SK-N-SH treated with all-trans-retinoic acid at 6 μM for 48 hours (cell line): ENCODE results near the gene NALF2.

ENCODE experiments used
- ESRRG ChIP-seq: fragments of 250-450 bp; sonication (Bioruptor Pico); IDR thresholded peaks from 2 replicates; pipeline ENCODE4 v1.6.1; 2021; ENCODE audit warnings: mild to moderate bottlenecking
- ISL1 ChIP-seq: fragments of 250-450 bp; sonication (Bioruptor Pico); IDR thresholded peaks from 2 replicates; pipeline ENCODE4 v2.1.2; 2022; ENCODE audit warnings: mild to moderate bottlenecking, moderate library complexity
- ZFP3 ChIP-seq: fragments of 250-450 bp; sonication (Bioruptor Pico); IDR thresholded peaks from 2 replicates; pipeline ENCODE4 v1.5.0; 2020; ENCODE audit warnings: mild to moderate bottlenecking, moderate library complexity
- TF ChIP-seq, protein P1 (sequence below): fragments of 250-450 bp; sonication (Bioruptor Pico); IDR thresholded peaks from 2 replicates; pipeline ENCODE4 v1.8.0; 2020; ENCODE audit warnings: mild to moderate bottlenecking, moderate library complexity, borderline replicate concordance

DNA sequence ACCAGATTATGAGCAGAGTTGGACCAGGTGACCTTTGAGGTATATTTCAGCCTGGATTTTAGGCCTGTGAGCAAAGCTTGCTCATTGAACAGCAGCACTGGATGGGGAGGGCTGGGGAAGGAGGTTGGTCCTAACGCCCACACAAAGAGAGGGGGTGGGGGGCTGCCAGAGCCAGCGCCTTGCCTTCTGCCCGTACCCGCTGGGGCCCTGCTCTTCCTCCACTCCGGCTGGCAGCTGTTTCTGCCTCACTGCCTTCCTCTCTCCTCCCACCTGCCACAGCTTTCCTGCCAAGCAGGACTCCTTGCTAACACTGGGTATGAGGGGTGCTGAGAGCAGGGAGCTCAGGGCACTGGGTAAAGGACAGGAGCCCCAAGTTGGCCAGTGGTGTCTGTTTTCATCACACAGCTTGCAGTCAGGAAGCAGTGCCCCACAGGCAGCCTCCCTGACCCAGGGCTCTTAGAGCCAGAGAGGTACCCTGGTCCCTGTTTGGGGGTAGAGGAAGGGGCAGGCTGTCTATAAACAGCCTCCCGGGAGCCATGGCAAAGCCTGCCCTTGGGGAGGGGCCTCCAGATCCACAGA lies 6.1 kb downstream of the NALF2 start:
- TF ChIP-seq ZFP3 (no peak), ESRRG (no peak), ISL1 (CRISPR knock-in tag) (no peak)
- TF ChIP-seq, protein P1, sequence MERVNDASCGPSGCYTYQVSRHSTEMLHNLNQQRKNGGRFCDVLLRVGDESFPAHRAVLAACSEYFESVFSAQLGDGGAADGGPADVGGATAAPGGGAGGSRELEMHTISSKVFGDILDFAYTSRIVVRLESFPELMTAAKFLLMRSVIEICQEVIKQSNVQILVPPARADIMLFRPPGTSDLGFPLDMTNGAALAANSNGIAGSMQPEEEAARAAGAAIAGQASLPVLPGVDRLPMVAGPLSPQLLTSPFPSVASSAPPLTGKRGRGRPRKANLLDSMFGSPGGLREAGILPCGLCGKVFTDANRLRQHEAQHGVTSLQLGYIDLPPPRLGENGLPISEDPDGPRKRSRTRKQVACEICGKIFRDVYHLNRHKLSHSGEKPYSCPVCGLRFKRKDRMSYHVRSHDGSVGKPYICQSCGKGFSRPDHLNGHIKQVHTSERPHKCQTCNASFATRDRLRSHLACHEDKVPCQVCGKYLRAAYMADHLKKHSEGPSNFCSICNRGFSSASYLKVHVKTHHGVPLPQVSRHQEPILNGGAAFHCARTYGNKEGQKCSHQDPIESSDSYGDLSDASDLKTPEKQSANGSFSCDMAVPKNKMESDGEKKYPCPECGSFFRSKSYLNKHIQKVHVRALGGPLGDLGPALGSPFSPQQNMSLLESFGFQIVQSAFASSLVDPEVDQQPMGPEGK = no peak
